K562 (cell line): Measurements from ENCODE around the gene RXRB. TPM values are rescaled to one million over a fixed set of nuclear protein-coding genes. Genes with fewer than 3 reads are reported as not detected.

Experiments
- BRD4 ChIP-seq: fragments of 200-600 bp; sonication (generic); IDR thresholded peaks from 2 replicates; pipeline ENCODE4 v1.6.1; 2017; ENCODE audit warnings: inconsistent platforms
- CBX8 ChIP-seq: fragments of 200-600 bp; sonication (generic); IDR thresholded peaks from 2 replicates; pipeline ENCODE4 v1.6.1; 2012; ENCODE audit warnings: borderline replicate concordance, mixed run types, low read depth, mild to moderate bottlenecking, moderate library complexity, mixed read lengths, low read length, control low read depth, inconsistent platforms; ENCODE audit not compliant: poor library complexity, severe bottlenecking; ENCODE audit errors: extremely low read depth
- ELF2 ChIP-seq: fragments of 250-450 bp; sonication (Bioruptor Pico); IDR thresholded peaks from 2 replicates; pipeline ENCODE4 v1.5.0; 2021; ENCODE audit warnings: mild to moderate bottlenecking
- ETV1 ChIP-seq: fragments of 450-650 bp; conservative IDR thresholded peaks from 2 replicates; pipeline ENCODE4 v1.6.1; 2016; ENCODE audit warnings: missing genetic modification characterization, control low read depth, low read depth, missing compliant biosample characterization
- KLF13 ChIP-seq: fragments of 450-650 bp; IDR thresholded peaks from 2 replicates; pipeline ENCODE4 v1.6.1; 2016; ENCODE audit warnings: missing genetic modification characterization, low read depth, mild to moderate bottlenecking, missing compliant biosample characterization, moderate library complexity, borderline replicate concordance
- PHF20 ChIP-seq: fragments of 450-650 bp; IDR thresholded peaks from 2 replicates; pipeline ENCODE4 v1.6.1; 2018; ENCODE audit not compliant: partially characterized antibody
- POLR3A ChIP-seq: IDR thresholded peaks from 2 replicates; pipeline ENCODE4 v1.6.1; 2011; ENCODE audit warnings: borderline replicate concordance, mild to moderate bottlenecking, moderate library complexity; ENCODE audit not compliant: insufficient read length, insufficient read depth; ENCODE audit errors: extremely low read depth
- POU5F1 ChIP-seq: fragments of 150-350 bp; IDR thresholded peaks from 2 replicates; pipeline ENCODE4 v1.6.1; 2014; ENCODE audit warnings: borderline replicate concordance, low read length, low read depth, mild to moderate bottlenecking; ENCODE audit not compliant: partially characterized antibody
- STAG1 ChIP-seq: sonication (generic); formaldehyde crosslinking; IDR thresholded peaks from 2 replicates; pipeline ENCODE4 v1.5.0; 2020; ENCODE audit warnings: missing genetic modification reagents, borderline replicate concordance
- ZKSCAN8 ChIP-seq: fragments of 200-800 bp; sonication (Bioruptor generic); IDR thresholded peaks from 2 replicates; pipeline ENCODE4 v1.6.1; 2016; ENCODE audit warnings: missing genetic modification characterization, missing compliant biosample characterization
- ZNF263 ChIP-seq: sonication (generic); formaldehyde crosslinking; IDR thresholded peaks from 2 replicates; pipeline ENCODE4 v1.8.0; 2022; ENCODE audit warnings: mild to moderate bottlenecking, missing genetic modification reagents, borderline replicate concordance
- ZNF644 ChIP-seq: fragments of 200-800 bp; sonication (Bioruptor generic); IDR thresholded peaks from 2 replicates; pipeline ENCODE4 v1.6.1; 2016; ENCODE audit warnings: low read depth, missing genetic modification characterization, missing compliant biosample characterization
- polyA plus RNA-seq, 8 experiments: library from polyadenylated mRNA; depleted of rRNA in 4 of 8; stranded (reverse) in 5 of 8; unstranded in 3 of 8; fragments of >200 nt; fragmentation: Nextera tagmentation in 2 of 8; fragmentation: Illumina TruSeq in 1 of 8; extraction: Ambion mirVana in 2 of 8; extraction: Trizol in 1 of 8; gene quantifications; 2 replicates each; pipeline versions ENCODE4 v1.2.1 to v1.2.3, GENCODE V29; 2011 to 2014; ENCODE audit warnings: inconsistent platforms in 1 of 8, missing spikeins in 1 of 8
- total RNA-seq, 7 experiments: library from RNA; depleted of rRNA in 6 of 7; stranded (reverse); fragments of >200 nt in 6 of 7; fragmentation: Illumina TruSeq in 2 of 7; extraction: Trizol in 2 of 7; gene quantifications; 2 replicates each; pipeline versions ENCODE4 v1.2.1 to v1.2.3, GENCODE V29; 2011 to 2021; ENCODE audit warnings: low replicate concordance in 1 of 7
- TF ChIP-seq, protein P1 (sequence below): fragments of 250-450 bp; sonication (Bioruptor Pico); IDR thresholded peaks from 2 replicates; pipeline ENCODE4 v1.5.0; 2021
- TF ChIP-seq, protein P2 (sequence below): fragments of 250-450 bp; sonication (Bioruptor Pico); IDR thresholded peaks from 2 replicates; pipeline ENCODE4 v1.4.0; 2020; ENCODE audit warnings: mild to moderate bottlenecking, moderate library complexity
- TF ChIP-seq, protein P3 (sequence below): fragments of 450-650 bp; formaldehyde crosslinking; IDR thresholded peaks from 2 replicates; pipeline ENCODE4 v1.4.0; 2020; ENCODE audit warnings: mild to moderate bottlenecking, moderate library complexity
- TF ChIP-seq, protein P4 (sequence below): IDR thresholded peaks from 3 replicates; pipeline ENCODE4 v1.6.1; 2011; ENCODE audit warnings: borderline replicate concordance, mild to moderate bottlenecking, moderate library complexity; ENCODE audit not compliant: insufficient read length; ENCODE audit errors: extremely low read depth

The RXRB gene
- total and polyA plus RNA-seq, 9 of the 15 experiments (the other 6 are each of a cell fraction or from before 2014, with no cell fraction given) = 0.76 to 35.5 (median 18.4) TPM

DNA sequence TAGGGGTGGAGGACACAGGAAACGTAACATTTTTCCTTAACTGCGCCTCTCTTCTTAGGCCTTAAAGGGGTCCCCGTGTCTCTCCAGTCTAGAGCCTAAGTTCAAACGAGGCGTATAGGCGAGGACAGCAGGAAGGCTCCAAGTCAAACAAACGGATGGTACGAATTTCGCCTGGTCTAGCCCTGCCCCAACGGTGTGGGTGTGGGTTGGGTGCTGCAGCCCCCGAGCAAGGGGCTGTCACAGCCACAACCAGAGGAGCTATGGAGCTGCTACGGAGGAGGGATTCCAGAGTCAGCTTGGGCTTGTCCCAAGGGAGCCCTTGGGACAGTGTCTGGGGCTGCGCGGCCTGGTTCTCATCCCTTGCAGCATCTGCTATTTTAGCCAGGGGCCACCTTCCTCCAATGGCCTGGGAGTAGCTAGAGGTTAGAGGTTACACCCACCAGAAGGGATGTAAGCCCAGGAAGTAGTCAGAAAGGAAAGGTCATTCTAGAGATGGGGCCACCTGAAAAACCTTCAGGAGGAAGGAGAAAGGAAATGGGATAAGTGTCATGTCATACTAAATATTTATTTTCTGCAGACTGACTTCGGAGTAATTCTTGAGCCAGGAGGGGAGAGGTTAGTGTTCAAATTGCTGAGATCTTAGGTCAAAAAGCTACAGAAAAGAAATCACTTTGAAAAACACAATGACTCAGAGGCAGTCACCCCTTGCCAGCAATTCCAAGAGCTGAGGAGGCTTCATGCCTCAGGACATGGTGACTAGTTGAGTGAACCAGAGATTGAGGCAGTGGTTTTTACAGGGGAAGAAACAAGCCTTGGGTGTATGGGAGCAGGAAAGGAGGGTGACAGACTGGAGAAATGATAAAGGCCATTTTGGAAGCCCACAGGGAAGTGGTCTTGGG, 49.5 kb upstream of the RXRB start (continued):
- TF ChIP-seq, protein P1, sequence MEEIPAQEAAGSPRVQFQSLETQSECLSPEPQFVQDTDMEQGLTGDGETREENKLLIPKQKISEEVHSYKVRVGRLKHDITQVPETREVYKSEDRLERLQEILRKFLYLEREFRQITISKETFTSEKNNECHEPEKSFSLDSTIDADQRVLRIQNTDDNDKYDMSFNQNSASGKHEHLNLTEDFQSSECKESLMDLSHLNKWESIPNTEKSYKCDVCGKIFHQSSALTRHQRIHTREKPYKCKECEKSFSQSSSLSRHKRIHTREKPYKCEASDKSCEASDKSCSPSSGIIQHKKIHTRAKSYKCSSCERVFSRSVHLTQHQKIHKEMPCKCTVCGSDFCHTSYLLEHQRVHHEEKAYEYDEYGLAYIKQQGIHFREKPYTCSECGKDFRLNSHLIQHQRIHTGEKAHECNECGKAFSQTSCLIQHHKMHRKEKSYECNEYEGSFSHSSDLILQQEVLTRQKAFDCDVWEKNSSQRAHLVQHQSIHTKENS (CRISPR knock-in tag) = no peak
- TF ChIP-seq BRD4 (no peak), POLR3A (no peak), STAG1 (CRISPR knock-in tag) (no peak), ZNF644 (tag) (no peak), PHF20 (no peak), ETV1 (tag) (no peak), KLF13 (tag) (no peak), ELF2 (CRISPR knock-in tag) (no peak), ZKSCAN8 (CRISPR knock-in tag) (no peak), ZNF263 (CRISPR knock-in tag) (no peak), POU5F1 (no peak), CBX8 (no peak)
- TF ChIP-seq, protein P2, sequence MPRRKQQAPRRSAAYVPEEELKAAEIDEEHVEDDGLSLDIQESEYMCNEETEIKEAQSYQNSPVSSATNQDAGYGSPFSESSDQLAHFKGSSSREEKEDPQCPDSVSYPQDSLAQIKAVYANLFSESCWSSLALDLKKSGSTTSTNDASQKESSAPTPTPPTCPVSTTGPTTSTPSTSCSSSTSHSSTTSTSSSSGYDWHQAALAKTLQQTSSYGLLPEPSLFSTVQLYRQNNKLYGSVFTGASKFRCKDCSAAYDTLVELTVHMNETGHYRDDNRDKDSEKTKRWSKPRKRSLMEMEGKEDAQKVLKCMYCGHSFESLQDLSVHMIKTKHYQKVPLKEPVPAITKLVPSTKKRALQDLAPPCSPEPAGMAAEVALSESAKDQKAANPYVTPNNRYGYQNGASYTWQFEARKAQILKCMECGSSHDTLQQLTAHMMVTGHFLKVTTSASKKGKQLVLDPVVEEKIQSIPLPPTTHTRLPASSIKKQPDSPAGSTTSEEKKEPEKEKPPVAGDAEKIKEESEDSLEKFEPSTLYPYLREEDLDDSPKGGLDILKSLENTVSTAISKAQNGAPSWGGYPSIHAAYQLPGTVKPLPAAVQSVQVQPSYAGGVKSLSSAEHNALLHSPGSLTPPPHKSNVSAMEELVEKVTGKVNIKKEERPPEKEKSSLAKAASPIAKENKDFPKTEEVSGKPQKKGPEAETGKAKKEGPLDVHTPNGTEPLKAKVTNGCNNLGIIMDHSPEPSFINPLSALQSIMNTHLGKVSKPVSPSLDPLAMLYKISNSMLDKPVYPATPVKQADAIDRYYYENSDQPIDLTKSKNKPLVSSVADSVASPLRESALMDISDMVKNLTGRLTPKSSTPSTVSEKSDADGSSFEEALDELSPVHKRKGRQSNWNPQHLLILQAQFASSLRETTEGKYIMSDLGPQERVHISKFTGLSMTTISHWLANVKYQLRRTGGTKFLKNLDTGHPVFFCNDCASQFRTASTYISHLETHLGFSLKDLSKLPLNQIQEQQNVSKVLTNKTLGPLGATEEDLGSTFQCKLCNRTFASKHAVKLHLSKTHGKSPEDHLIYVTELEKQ = no peak
- TF ChIP-seq, protein P3, sequence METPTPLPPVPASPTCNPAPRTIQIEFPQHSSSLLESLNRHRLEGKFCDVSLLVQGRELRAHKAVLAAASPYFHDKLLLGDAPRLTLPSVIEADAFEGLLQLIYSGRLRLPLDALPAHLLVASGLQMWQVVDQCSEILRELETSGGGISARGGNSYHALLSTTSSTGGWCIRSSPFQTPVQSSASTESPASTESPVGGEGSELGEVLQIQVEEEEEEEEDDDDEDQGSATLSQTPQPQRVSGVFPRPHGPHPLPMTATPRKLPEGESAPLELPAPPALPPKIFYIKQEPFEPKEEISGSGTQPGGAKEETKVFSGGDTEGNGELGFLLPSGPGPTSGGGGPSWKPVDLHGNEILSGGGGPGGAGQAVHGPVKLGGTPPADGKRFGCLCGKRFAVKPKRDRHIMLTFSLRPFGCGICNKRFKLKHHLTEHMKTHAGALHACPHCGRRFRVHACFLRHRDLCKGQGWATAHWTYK (CRISPR knock-in tag) = 0 out of 2 replicates have a peak, but pooled peaks have one; percentile 60
- TF ChIP-seq, protein P4, sequence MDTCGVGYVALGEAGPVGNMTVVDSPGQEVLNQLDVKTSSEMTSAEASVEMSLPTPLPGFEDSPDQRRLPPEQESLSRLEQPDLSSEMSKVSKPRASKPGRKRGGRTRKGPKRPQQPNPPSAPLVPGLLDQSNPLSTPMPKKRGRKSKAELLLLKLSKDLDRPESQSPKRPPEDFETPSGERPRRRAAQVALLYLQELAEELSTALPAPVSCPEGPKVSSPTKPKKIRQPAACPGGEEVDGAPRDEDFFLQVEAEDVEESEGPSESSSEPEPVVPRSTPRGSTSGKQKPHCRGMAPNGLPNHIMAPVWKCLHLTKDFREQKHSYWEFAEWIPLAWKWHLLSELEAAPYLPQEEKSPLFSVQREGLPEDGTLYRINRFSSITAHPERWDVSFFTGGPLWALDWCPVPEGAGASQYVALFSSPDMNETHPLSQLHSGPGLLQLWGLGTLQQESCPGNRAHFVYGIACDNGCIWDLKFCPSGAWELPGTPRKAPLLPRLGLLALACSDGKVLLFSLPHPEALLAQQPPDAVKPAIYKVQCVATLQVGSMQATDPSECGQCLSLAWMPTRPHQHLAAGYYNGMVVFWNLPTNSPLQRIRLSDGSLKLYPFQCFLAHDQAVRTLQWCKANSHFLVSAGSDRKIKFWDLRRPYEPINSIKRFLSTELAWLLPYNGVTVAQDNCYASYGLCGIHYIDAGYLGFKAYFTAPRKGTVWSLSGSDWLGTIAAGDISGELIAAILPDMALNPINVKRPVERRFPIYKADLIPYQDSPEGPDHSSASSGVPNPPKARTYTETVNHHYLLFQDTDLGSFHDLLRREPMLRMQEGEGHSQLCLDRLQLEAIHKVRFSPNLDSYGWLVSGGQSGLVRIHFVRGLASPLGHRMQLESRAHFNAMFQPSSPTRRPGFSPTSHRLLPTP = no peak
